Fibroblast of mammary gland (primary cell): ENCODE results near the gene SYNE1.

Source experiments
- DNase-seq: peaks from one replicate; pipeline ENCODE4 v3.0.0-alpha.2; 2010; ENCODE audit warnings: low read depth
- H3K4me3 ChIP-seq: 2 replicates; pipeline ENCODE4 v1.5.1; 2011; ENCODE audit warnings: low read depth, mild to moderate bottlenecking, low read length, moderate library complexity; ENCODE audit not compliant: control insufficient read depth
- CTCF ChIP-seq: conservative IDR thresholded peaks from 2 replicates; pipeline ENCODE4 v1.5.1; 2011; ENCODE audit warnings: low read depth, low read length, inconsistent platforms; ENCODE audit not compliant: control insufficient read depth, insufficient read depth

SYNE1 gene

GRCh38 chr6:152642578-152643375 is 5.6 kb upstream of the SYNE1 start:
- TF ChIP-seq CTCF, result peak; percentile 47
- H3K4me3 ChIP-seq, result no peak overlapping the region
- DNase-seq, result peak; percentile 49

GRCh38 chr6:152636609-152637295 is 410 bp downstream of the SYNE1 start:
- no peak for DNase-seq
- TF ChIP-seq CTCF, result no peak
- H3K4me3 ChIP-seq, result peak overlapping the region; percentile 60

DNA sequence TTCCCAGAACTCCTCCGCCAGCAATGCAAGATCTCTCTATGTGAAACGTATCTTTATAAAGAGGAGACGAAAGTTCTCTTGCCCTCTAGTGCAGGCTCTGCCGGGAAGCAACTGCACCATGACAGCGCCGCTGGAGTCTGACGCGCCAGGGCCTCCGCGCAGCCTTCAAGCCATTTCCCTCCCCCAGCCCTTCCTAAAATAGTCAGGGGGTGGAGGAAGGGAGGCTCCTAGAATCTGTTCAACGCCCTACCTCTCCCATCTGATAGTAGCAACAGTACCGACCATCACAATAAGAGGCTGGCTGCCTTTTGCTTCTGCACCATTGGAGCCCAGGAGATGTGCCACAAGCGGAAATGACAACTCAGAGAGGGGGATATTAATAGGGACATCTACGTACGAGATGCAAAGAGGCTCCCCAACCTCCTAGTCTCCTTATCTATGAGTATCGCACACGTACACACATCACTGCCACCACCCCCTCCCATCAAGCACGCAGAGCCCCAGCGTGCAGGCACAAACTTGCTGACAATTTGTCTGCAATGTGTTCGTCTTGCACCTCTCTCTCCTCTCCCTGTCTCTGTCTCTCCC is 1.0 kb downstream of the SYNE1 start:
- DNase-seq, result peak; percentile 19
- peak overlapping the region; percentile 60 for H3K4me3 ChIP-seq
- TF ChIP-seq CTCF, result no peak

DNA sequence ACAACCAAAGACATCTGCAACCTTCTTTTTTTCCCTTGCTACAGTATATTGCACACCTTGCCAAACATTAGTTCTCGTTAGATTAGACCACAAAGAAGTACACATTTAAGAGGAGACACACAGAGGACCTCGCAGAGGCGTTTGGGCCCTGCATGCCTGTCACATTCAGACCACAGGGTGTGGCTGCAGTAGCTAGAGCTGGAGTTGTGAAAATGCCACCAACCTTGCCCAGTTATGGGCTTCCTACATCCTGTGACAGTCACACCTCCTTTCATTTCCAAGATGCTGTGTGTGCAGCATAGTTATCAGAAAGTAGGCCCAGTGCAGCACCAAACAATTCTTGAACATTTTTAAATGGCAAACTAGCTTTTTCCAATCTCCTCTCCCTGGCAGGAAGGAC is 2.4 kb downstream of the SYNE1 start:
- H3K4me3 ChIP-seq, result no peak overlapping the region
- TF ChIP-seq CTCF, result no peak
- DNase-seq, result no peak

- no peak for TF ChIP-seq CTCF
- no peak for DNase-seq
- H3K4me3 ChIP-seq, result no peak overlapping the region
Measured at GRCh38 chr6:152632121-152632782, 4.9 kb downstream of the SYNE1 start.

DNA sequence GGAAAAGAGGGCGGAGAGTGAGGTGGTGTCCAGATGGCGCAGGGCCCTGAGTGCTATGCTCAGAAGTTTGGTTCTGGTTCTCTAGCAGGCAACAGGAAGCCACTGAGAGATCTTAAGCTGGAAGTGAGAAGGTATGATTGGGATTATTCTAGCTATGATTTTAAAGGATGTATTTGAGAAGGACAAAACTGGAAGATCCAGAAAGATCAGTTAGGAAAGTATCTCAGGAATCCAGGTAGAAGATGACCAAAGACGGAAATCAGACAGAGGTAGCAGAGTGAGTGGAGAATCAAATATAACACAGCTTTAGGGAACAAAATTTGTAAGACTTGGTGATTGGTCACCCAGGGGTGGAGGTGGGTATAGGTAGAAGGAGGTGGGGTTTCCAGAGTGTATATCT is 5.8 kb downstream of the SYNE1 start:
- DNase-seq, result no peak
- TF ChIP-seq CTCF, result no peak
- no peak overlapping the region for H3K4me3 ChIP-seq
